B cell (primary cell): ENCODE measurements around the gene PYROXD2. TPM values are rescaled to one million over a fixed set of nuclear protein-coding genes. Genes with fewer than 3 reads are reported as not detected.

Experiments
- ATAC-seq: fragments of 200-7000 bp; cut with Tn5 transposase; one replicate; pipeline ENCODE4 v1.10.0; 2021; ENCODE audit warnings: low read depth, mild to moderate bottlenecking, moderate number of reproducible peaks, moderate library complexity
- CTCF ChIA-PET: fragments of 350-600 bp; sonication (Branson Sonifier 250); formaldehyde crosslinking; loops from one replicate; lab custom pipeline; 2021; ENCODE audit warnings: antibody characterized with exemption, inconsistent platforms; lab: Charles Lee
- POLR2A ChIA-PET: fragments of 350-600 bp; sonication (Branson Sonifier 250); formaldehyde crosslinking; loops from one replicate; lab custom pipeline; 2021; ENCODE audit warnings: antibody characterized with exemption; lab: Charles Lee
- DNase-seq: peaks from one replicate; pipeline ENCODE4 v3.0.0; 2013
- H2AFZ ChIP-seq: 2 replicates; pipeline ENCODE4 v1.6.1; 2012; ENCODE audit warnings: mild to moderate bottlenecking, low read depth, low read length; ENCODE audit not compliant: insufficient read depth, poor library complexity, severe bottlenecking
- H3K27ac ChIP-seq, 2 donors: 1 replicate in 1 of 2; 2 replicates in 1 of 2; pipeline ENCODE4 v1.5.1; 2012 to 2013; ENCODE audit warnings: low read length in 2 of 2, mild to moderate bottlenecking in 2 of 2, moderate library complexity in 1 of 2
- H3K27me3 ChIP-seq, 4 experiments: fragments of 200-600 bp in 1 of 4; sonication (generic) in 1 of 4; replicated peaks in 1 of 4; 1 replicate in 2 of 4; 2 replicates in 2 of 4; pipeline versions ENCODE4 v1.6.1 to v1.7.0; 2013 to 2016; ENCODE audit warnings: low read length in 3 of 4, mild to moderate bottlenecking in 2 of 4, mixed read lengths in 1 of 4, moderate library complexity in 1 of 4; ENCODE audit not compliant: insufficient read depth in 4 of 4, control insufficient read depth in 3 of 4; ENCODE audit errors: control extremely low read depth in 1 of 4
- H3K36me3 ChIP-seq, 2 experiments: replicated peaks in 1 of 2; 1 replicate in 1 of 2; 2 replicates in 1 of 2; pipeline versions ENCODE4 v1.6.1 to v1.7.1; 2013; ENCODE audit warnings: low read length in 1 of 2; ENCODE audit not compliant: insufficient read depth in 2 of 2, control insufficient read depth in 1 of 2; ENCODE audit errors: control extremely low read depth in 1 of 2, extremely low read depth in 1 of 2
- H3K4me1 ChIP-seq, 2 donors: fragments of 200-600 bp in 1 of 2; sonication (generic) in 1 of 2; 1 replicate in 1 of 2; 2 replicates in 1 of 2; pipeline versions ENCODE4 v1.5.1 to v1.6.1; 2013 to 2017; ENCODE audit warnings: low read length in 2 of 2; ENCODE audit not compliant: control insufficient read depth in 2 of 2, insufficient read depth in 2 of 2
- H3K4me2 ChIP-seq: replicated peaks from 2 replicates; pipeline ENCODE3; 2012; ENCODE audit warnings: mild to moderate bottlenecking, low read depth, low read length; ENCODE audit not compliant: poor library complexity, severe bottlenecking
- H3K4me3 ChIP-seq, 5 experiments: fragments of 200-600 bp in 1 of 5; sonication (generic) in 1 of 5; 1 replicate in 3 of 5; 2 replicates in 2 of 5; pipeline versions ENCODE4 v1.5.1 to v1.7.0; 2011 to 2016; ENCODE audit warnings: low read length in 4 of 5, mild to moderate bottlenecking in 4 of 5, low read depth in 2 of 5, control low read depth in 1 of 5, moderate library complexity in 1 of 5; ENCODE audit not compliant: insufficient read depth in 1 of 5; ENCODE audit errors: control extremely low read depth in 1 of 5, extremely low read depth in 1 of 5
- H3K79me2 ChIP-seq: fragments of 200-600 bp; sonication (generic); one replicate; pipeline ENCODE4 v1.6.0; 2016; ENCODE audit warnings: low read length; ENCODE audit not compliant: control insufficient read depth, insufficient read depth
- H3K9ac ChIP-seq: fragments of 200-600 bp; sonication (generic); 2 replicates; pipeline ENCODE4 v1.6.1; 2017; ENCODE audit warnings: mild to moderate bottlenecking, low read length, moderate library complexity
- H3K9me3 ChIP-seq, 3 donors: one replicate each; pipeline versions ENCODE4 v1.6.1 to v1.7.1; 2013; ENCODE audit warnings: low read length in 2 of 3; ENCODE audit not compliant: control insufficient read depth in 2 of 3, insufficient read depth in 1 of 3; ENCODE audit errors: control extremely low read depth in 1 of 3
- H4K20me1 ChIP-seq: 2 replicates; pipeline ENCODE4 v1.6.0; 2012; ENCODE audit warnings: mild to moderate bottlenecking, low read length; ENCODE audit not compliant: insufficient read depth, control insufficient read depth, poor library complexity, severe bottlenecking
- H3K27ac Mint-ChIP-seq: one replicate; pipeline ENCODE4 v1.8.0; 2021; ENCODE audit warnings: mixed read lengths
- H3K27me3 Mint-ChIP-seq: one replicate; pipeline ENCODE4 v1.8.0; 2021; ENCODE audit warnings: mixed read lengths
- H3K4me1 Mint-ChIP-seq: one replicate; pipeline ENCODE4 v1.8.0; 2021; ENCODE audit warnings: mixed read lengths
- H3K4me3 Mint-ChIP-seq: one replicate; pipeline ENCODE4 v1.8.0; 2021; ENCODE audit warnings: mixed read lengths
- H3K9me3 Mint-ChIP-seq: one replicate; pipeline ENCODE4 v1.8.0; 2022; ENCODE audit warnings: mixed read lengths; ENCODE audit not compliant: insufficient read depth
- CTCF ChIP-seq: fragments of 200-600 bp; IDR thresholded peaks from one replicate; pipeline ENCODE4 v1.8.0; 2022; ENCODE audit warnings: antibody characterized with exemption, mild to moderate bottlenecking
- EZH2 ChIP-seq: IDR thresholded peaks from 2 replicates; pipeline ENCODE4 v1.6.1; 2012; ENCODE audit warnings: borderline replicate concordance, low read depth, mild to moderate bottlenecking, moderate library complexity, low read length; ENCODE audit not compliant: insufficient read depth, poor library complexity, severe bottlenecking
- WGBS: methylation state at CpG from one replicate; pipeline ENCODE4 v1.1.5; 2013; ENCODE audit warnings: missing lambda C conversion rate; ENCODE audit not compliant: insufficient coverage; 5-methylcytosine and 5-hydroxymethylcytosine counted together
- intact Hi-C: fragments of 100-400 bp; cut with micrococcal nuclease; formaldehyde crosslinking; loops from one replicate; pipeline ENCODE4 v1.10.0; 2022
- polyA plus RNA-seq: library from polyadenylated mRNA; depleted of rRNA; stranded (reverse); fragments of >200 nt; gene quantifications from 2 replicates; pipeline ENCODE4 v1.2.3, GENCODE V29; 2012
- total RNA-seq, 2 donors: library from RNA; stranded (reverse); fragments of 120-200 nt in 1 of 2; gene quantifications; 1 replicate in 1 of 2; 2 replicates in 1 of 2; pipeline versions ENCODE4 v1.2.3 to v1.2.4, GENCODE V29; 2013 to 2022

The PYROXD2 gene
- total and polyA plus RNA-seq, 2 donors (not counting 1 experiment from before 2014, with no cell fraction given) = 25.1 to 960 TPM

GRCh38 chr10:98417481-98417959 lies 2.5 kb upstream of the PYROXD2 start:
- CTCF ChIA-PET = interaction anchor here (1.2 kb wide), 1 partner anchor 10 kb away, joined by 4 read pairs; no protein-coding TSS in a partner anchor
- ATAC-seq = no peak
- H3K4me2 ChIP-seq = no peak overlapping the region
- no peak overlapping the region for H3K9ac ChIP-seq
- peaks cover 0 to 55% of the 10 kb centered on the region in 2 experiments for H3K36me3 ChIP-seq
- no peak overlapping the region for H2AFZ ChIP-seq
- no peak overlapping the region for H3K27ac ChIP-seq
- H3K9me3 ChIP-seq = no peaks in the 10 kb centered on the region
- H3K27me3 Mint-ChIP-seq = no peaks in the 10 kb centered on the region
- no peaks in the 10 kb centered on the region for H3K9me3 Mint-ChIP-seq
- peaks cover 13 to 14% of the 10 kb centered on the region in 2 donors for H3K4me1 ChIP-seq
- no peak overlapping the region for H3K27ac Mint-ChIP-seq
- intact Hi-C loops = no loop called here
- H4K20me1 ChIP-seq = no peaks in the 10 kb centered on the region
- H3K4me3 Mint-ChIP-seq = no peak overlapping the region
- H3K79me2 ChIP-seq = no peaks in the 10 kb centered on the region
- H3K4me1 Mint-ChIP-seq = peaks cover 17% of the 10 kb centered on the region
- H3K27me3 ChIP-seq = no peaks in the 10 kb centered on the region
- no peak for DNase-seq
- POLR2A ChIA-PET = no interaction called here
- TF ChIP-seq CTCF (no peak), EZH2 (no peak)
- 95% methylated on average over 19 of the region's 19 CpGs for WGBS
- no peak overlapping the region for H3K4me3 ChIP-seq

GRCh38 chr10:98416606-98417388 lies 1.8 kb upstream of the PYROXD2 start:
- Mint-ChIP-seq H3K27ac (no peak overlapping the region), H3K4me1 (peaks cover 17% of the 10 kb centered on the region), H3K27me3 (no peaks in the 10 kb centered on the region), H3K9me3 (no peaks in the 10 kb centered on the region), H3K4me3 (no peak overlapping the region)
- Histone ChIP-seq H3K36me3 (peaks cover 0 to 51% of the 10 kb centered on the region in 2 experiments), H3K27me3 (no peaks in the 10 kb centered on the region), H3K4me1 (peaks cover 13 to 14% of the 10 kb centered on the region in 2 donors), H3K27ac (no peak overlapping the region), H3K79me2 (no peaks in the 10 kb centered on the region), H3K9me3 (no peaks in the 10 kb centered on the region), H3K4me2 (no peak overlapping the region), H4K20me1 (no peaks in the 10 kb centered on the region), H2AFZ (no peak overlapping the region), H3K4me3 (no peak overlapping the region), H3K9ac (no peak overlapping the region)
- 98% methylated on average over 14 of the region's 18 CpGs for WGBS
- POLR2A ChIA-PET = no interaction called here
- ATAC-seq (no peak), DNase-seq (no peak)
- intact Hi-C loops = no loop called here
- TF ChIP-seq CTCF (no peak), EZH2 (no peak)
- CTCF ChIA-PET = interaction anchor here (1.2 kb wide), 1 partner anchor 11 kb away, joined by 4 read pairs; no protein-coding TSS in a partner anchor
